Tibial nerve (tissue), 4 donors: ENCODE results near the gene UTP3. TPM values are rescaled to one million over a fixed set of nuclear protein-coding genes. Genes with fewer than 3 reads are reported as not detected.

Experiments used
- DNase-seq, 2 donors: peaks; one replicate each; pipeline ENCODE4 v3.0.0-alpha.2; 2019; ENCODE audit warnings: low spot score in 2 of 2
- H3K27ac ChIP-seq, 4 donors: fragments of 200-600 bp; sonication (generic) in 3 of 4; one replicate each; pipeline ENCODE4 v1.5.1; 2017 to 2019; ENCODE audit warnings: mild to moderate bottlenecking in 1 of 4
- H3K27me3 ChIP-seq, 2 donors: fragments of 200-600 bp; sonication (generic) in 1 of 2; one replicate each; pipeline versions ENCODE4 v1.5.1 to v1.6.0; 2017 to 2019
- H3K36me3 ChIP-seq, 3 donors: fragments of 200-600 bp; sonication (generic); one replicate each; pipeline ENCODE4 v1.5.1; 2018 to 2019
- H3K4me1 ChIP-seq, 4 donors: fragments of 200-600 bp; sonication (generic) in 3 of 4; one replicate each; pipeline ENCODE4 v1.5.1; 2017 to 2019
- H3K4me3 ChIP-seq, 4 donors: fragments of 200-600 bp; sonication (generic) in 3 of 4; one replicate each; pipeline ENCODE4 v1.5.1; 2017 to 2019; ENCODE audit warnings: mild to moderate bottlenecking in 1 of 4, moderate library complexity in 1 of 4
- H3K9me3 ChIP-seq, 4 donors: fragments of 200-600 bp; sonication (generic) in 3 of 4; one replicate each; pipeline ENCODE4 v1.5.1; 2017 to 2019
- EP300 ChIP-seq, 2 donors: sonication (generic); formaldehyde crosslinking; IDR thresholded peaks; one replicate each; pipeline ENCODE4 v1.6.1; 2017; ENCODE audit warnings: antibody characterized with exemption in 2 of 2, mild to moderate bottlenecking in 1 of 2
- POLR2A ChIP-seq, 2 donors: fragments of 450-650 bp; IDR thresholded peaks; one replicate each; pipeline ENCODE4 v1.6.1; 2017; ENCODE audit warnings: antibody characterized with exemption in 2 of 2, mild to moderate bottlenecking in 2 of 2, moderate library complexity in 2 of 2
- WGBS, 2 donors: methylation state at CpG; one replicate each; pipeline ENCODE4 v1.1.5; 2018; 5-methylcytosine and 5-hydroxymethylcytosine counted together
- total RNA-seq, 4 donors: library from RNA; depleted of rRNA; stranded (reverse); fragments of >200 nt; gene quantifications; one replicate each; pipeline ENCODE4 v1.1.0, GENCODE V29; 2016
- TF ChIP-seq, protein P1 (sequence below), 5 experiments: fragments of 200-600 bp in 3 of 5; fragments of 450-650 bp in 2 of 5; sonication (generic) in 3 of 5; IDR thresholded peaks; one replicate each; pipeline ENCODE4 v1.5.1; 2016 to 2019; ENCODE audit warnings: antibody characterized with exemption in 5 of 5, mild to moderate bottlenecking in 3 of 5, moderate library complexity in 2 of 5

UTP3 gene
- total RNA-seq, 4 donors from 2014 or later: 14.3 to 19.4 (median 17.0) TPM

DNA sequence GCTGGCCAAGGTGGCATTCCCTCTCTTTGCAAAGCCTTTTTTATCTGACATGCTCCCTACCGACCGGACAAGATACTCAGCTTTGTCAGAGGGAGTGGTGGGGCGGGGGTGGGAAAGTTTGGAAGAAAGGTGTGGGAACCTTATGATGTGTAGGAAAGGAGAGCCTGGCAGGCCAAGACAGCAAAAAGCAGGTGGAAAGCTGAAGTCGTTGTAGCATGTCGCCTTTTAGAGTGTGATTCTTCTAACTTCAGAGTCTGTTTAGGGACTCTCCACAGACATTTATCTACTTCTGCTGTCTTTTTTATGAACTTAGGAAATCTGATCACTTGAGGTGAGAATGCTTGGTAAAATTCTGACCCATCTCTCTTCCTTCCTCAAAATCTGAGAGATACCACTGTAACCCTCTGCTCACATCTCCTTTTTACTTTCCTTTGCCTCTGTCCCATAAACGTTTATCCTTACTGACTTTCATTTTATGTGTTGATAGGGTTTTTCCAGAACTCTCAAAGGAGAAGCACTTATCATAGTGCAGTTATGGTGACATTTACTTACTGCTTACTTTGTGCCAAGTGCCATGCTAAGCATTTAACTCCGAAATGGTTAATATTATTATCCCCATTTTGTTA is 25.2 kb downstream of the UTP3 start:
- Histone ChIP-seq H3K27me3 (no peaks in the 10 kb centered on the region), H3K4me1 (peaks cover 0 to 9% (median 3%) of the 10 kb centered on the region in 4 donors), H3K9me3 (no peaks in the 10 kb centered on the region), H3K36me3 (no peaks in the 10 kb centered on the region), H3K4me3 (no peak overlapping the region), H3K27ac (no peak overlapping the region)
- TF ChIP-seq, protein P1, sequence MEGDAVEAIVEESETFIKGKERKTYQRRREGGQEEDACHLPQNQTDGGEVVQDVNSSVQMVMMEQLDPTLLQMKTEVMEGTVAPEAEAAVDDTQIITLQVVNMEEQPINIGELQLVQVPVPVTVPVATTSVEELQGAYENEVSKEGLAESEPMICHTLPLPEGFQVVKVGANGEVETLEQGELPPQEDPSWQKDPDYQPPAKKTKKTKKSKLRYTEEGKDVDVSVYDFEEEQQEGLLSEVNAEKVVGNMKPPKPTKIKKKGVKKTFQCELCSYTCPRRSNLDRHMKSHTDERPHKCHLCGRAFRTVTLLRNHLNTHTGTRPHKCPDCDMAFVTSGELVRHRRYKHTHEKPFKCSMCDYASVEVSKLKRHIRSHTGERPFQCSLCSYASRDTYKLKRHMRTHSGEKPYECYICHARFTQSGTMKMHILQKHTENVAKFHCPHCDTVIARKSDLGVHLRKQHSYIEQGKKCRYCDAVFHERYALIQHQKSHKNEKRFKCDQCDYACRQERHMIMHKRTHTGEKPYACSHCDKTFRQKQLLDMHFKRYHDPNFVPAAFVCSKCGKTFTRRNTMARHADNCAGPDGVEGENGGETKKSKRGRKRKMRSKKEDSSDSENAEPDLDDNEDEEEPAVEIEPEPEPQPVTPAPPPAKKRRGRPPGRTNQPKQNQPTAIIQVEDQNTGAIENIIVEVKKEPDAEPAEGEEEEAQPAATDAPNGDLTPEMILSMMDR (IDR thresholded peaks at IDR 0.05): no peak
- TF ChIP-seq EP300 (IDR thresholded peaks at IDR 0.05): no peak
- no peak for TF ChIP-seq POLR2A (IDR thresholded peaks at IDR 0.05)
- no peak for DNase-seq
- WGBS, 2 donors: 67 to 73% methylated on average over 7 of the region's 7 CpGs

DNA sequence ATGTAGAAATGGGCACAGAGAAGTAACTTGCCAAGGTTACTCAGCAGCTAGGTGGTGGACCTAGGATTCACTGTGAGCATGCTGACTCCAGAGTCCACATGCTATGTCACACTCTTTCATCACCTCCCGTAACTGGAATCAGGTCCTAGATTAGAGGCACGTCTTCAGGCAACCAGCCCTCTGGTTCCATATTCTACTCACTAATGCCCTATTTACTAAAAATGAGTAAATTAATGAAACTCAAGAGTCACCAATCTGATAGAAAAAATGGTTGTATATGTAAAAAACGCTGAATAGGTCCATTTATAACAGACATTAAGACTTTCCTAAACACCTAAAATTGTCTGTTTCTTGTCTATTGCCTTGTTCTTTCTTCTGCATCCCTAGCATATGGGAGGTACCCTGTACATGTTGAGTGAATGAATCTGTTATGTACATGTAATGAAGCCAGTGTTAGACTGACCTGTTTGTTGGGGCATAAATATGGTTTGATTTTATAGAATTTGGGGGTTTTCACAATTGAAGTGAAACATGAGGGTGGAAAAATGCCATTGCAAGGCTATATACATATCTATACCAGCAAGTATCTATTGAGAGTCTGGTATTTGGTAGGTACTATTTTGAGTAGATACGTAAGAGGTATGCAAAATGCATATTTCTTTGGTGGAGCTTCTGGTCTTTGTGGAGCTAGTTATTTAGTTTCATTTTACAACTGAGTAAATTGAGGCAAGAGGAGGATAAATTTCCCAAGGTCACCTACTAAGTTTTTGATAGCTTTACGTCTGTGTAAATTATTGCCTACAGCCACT is 26.0 kb downstream of the UTP3 start:
- DNase-seq: no peak
- Histone ChIP-seq H3K9me3 (no peaks in the 10 kb centered on the region), H3K4me1 (peaks cover 0 to 9% (median 2%) of the 10 kb centered on the region in 4 donors), H3K27ac (no peak overlapping the region), H3K4me3 (no peak overlapping the region), H3K36me3 (no peaks in the 10 kb centered on the region), H3K27me3 (no peaks in the 10 kb centered on the region)
- 75 to 82% methylated on average over 5 of the region's 5 CpGs for WGBS, 2 donors
- TF ChIP-seq POLR2A (IDR thresholded peaks at IDR 0.05): no peak

DNA sequence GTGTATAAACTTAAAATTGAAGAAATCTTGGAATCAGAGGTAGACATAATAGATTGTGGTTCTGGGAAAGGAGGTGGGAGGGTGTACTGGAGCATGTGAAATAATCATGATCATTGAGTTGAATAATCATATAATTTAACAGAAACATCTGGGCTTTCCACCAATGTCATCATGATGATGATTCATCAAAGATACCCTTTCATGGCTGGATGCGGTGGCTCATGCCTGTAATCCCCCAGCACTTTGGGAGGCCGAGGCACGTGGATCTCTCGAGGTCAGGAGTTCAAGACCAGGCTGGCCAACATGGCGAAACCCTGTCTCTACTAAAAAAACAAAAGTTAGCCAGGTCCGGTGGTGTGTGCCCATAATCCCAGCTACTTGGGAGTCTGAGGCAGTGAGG is 26.8 kb downstream of the UTP3 start:
- TF ChIP-seq, protein P1 (IDR thresholded peaks at IDR 0.05): no peak
- TF ChIP-seq EP300 (IDR thresholded peaks at IDR 0.05) (no peak), POLR2A (IDR thresholded peaks at IDR 0.05) (no peak)
- 48 to 65% methylated on average over 6 of the region's 6 CpGs for WGBS, 2 donors
- no peaks in the 10 kb centered on the region for H3K27me3 ChIP-seq

DNA sequence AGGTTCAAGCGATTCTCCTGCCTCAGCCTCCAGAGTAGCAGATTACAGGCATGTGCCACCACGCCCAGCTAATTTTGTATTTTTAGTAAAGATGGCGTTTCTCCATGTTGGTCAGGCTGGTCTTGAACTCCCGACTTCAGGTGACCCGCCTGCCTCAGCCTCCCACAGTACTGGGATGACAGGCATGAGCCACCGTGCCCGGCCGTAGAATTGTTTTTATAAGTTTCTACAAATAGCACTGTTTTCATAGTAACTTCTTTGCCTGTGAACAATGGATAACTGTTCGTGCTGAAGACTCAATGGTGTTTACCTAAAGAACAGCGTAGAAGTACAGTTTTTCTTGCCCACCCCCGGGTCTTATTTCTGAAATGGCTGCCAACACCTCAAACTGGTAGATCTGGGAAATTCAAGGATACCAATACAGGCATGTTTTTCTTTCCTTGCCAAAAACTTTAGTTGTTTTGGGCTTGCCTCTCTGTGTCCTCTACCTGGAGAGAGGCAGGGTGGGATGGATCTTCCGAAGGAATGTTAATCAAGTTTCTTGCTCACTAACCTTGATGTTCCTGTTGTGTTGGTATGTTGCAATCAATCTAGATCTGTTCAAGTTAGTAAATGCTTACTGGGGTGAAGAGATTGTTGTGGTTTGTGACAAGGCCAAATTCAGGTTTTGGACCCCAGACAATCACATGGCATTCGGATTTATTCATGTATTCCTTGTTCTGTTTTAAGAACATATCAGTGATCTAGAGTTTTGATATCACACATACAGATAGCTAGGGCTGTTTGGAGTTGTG is 30.7 kb downstream of the UTP3 start:
- Histone ChIP-seq H3K27ac (no peak overlapping the region), H3K27me3 (no peaks in the 10 kb centered on the region), H3K9me3 (no peaks in the 10 kb centered on the region), H3K4me3 (no peak overlapping the region), H3K4me1 (peaks cover 0 to 20% (median 0%) of the 10 kb centered on the region in 4 donors), H3K36me3 (no peaks in the 10 kb centered on the region)
- 67 to 69% methylated on average over 13 of the region's 13 CpGs for WGBS, 2 donors
- no peak for TF ChIP-seq POLR2A (IDR thresholded peaks at IDR 0.05)
- no peak for TF ChIP-seq EP300 (IDR thresholded peaks at IDR 0.05)
- TF ChIP-seq, protein P1 (IDR thresholded peaks at IDR 0.05): no peak
- no peak for DNase-seq

More for the DNA sequence above, 26.8 kb downstream of the UTP3 start:
- Histone ChIP-seq H3K9me3 (no peaks in the 10 kb centered on the region), H3K4me1 (peaks cover 0 to 9% (median 0%) of the 10 kb centered on the region in 4 donors), H3K36me3 (no peaks in the 10 kb centered on the region), H3K4me3 (no peak overlapping the region), H3K27ac (no peak overlapping the region)
- DNase-seq: no peak

DNA sequence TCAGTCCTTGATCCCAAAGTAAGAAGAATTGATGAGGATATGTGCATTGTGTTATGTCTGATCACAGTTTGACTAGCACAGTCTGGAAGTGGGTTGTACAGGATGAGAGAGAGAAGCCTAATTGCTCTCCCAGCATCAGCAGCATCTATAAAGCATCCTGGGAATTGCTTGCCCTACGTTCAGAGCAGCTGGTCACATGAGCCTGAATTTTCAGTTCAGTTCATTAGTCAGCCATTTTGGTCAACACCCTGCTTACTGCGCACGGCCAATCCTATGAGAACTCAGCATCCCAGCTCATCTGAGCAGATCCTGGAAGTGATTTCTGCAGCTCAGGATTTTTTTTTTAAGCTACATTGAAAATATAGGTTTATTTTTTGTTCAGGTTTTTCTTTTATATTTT is 33.4 kb downstream of the UTP3 start, which contains the start of gene RUFY3:
RUFY3 (plus strand) TSS at position 218 of the 400 bp plus-strand sequence. CDS start 610 bp downstream, outside the sequence.
- H3K27ac ChIP-seq: peak within 1 kb of the TSS; percentile 13 to 83 (median 64)
- H3K4me1 ChIP-seq: peaks cover 0 to 36% (median 0%) of the 10 kb centered on the region in 4 donors
- H3K4me3 ChIP-seq: peak within 1 kb of the TSS; percentile 19 to 48 (median 34)
- DNase-seq: peak; percentile 20 to 61
- 22 to 30% methylated on average over 3 of the region's 3 CpGs for WGBS, 2 donors
- H3K27me3 ChIP-seq: no peaks in the 10 kb centered on the region
- TF ChIP-seq, protein P1 (IDR thresholded peaks at IDR 0.05): no peak
- no peak for TF ChIP-seq POLR2A (IDR thresholded peaks at IDR 0.05)
- peak in 1 of 2 donors; percentile 70 for TF ChIP-seq EP300 (IDR thresholded peaks at IDR 0.05)
- H3K36me3 ChIP-seq: peaks cover 0 to 5% (median 0%) of the 10 kb centered on the region in 3 donors
- no peaks in the 10 kb centered on the region for H3K9me3 ChIP-seq
